D721Med (cell line): ENCODE measurements around the gene EVC.

Experiments
- DNase-seq: peaks from one replicate; pipeline ENCODE4 v3.0.0; 2011; ENCODE audit warnings: low spot score; ENCODE audit not compliant: insufficient read length
- FAIRE-seq: peaks from 2 replicates; lab custom pipeline; 2011; peaks lifted over from hg19 to GRCh38; lab: Jason Lieb, UNC
- CTCF ChIP-seq: IDR thresholded peaks from 2 replicates; pipeline ENCODE4 v1.5.1; 2012; ENCODE audit warnings: mild to moderate bottlenecking, control low read depth; ENCODE audit not compliant: insufficient read depth; ENCODE audit errors: missing control alignments

Gene EVC

GRCh38 chr4:5816101-5816500 lies 105.1 kb downstream of the EVC start:
- no peak for TF ChIP-seq CTCF
- no peak for DNase-seq
- FAIRE-seq: no peak

GRCh38 chr4:5816851-5817375 lies 105.9 kb downstream of the EVC start:
- FAIRE-seq (no peak), DNase-seq (no peak)
- no peak for TF ChIP-seq CTCF

DNA sequence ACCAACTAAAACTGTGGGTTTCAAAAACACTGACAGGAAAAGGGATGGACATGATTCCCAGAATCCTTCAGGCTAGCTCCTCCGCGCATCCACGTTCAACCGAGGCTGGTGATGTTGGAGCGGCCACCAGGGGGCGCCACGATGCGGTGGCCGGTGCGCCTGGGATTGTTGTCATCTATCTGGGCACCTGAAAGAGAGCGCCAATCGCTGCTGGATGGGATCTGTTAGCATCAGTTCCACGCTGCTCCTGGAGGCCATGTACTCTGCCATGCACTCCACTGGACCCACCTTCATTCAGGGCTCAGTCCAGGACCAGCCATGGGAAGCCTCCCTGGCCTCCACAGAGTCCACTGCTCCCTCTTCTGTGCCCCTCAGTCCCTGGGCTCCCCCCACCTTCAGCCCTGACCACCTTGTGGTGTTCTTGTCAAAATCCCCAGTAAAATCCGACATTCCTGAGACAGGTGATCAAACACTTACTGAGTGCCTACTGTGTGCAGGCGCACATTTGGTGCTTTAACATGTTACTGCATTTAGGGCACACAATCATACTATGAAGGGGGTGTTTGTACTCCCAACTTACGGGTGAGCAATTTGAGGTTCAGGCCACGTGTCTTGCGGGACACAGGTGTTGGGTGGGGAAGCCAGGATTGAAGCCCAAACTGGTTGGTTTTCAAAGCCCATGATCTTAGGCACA lies 110.8 kb downstream of the EVC start:
- FAIRE-seq (no peak), DNase-seq (no peak)
- peak; percentile 24 for TF ChIP-seq CTCF

DNA sequence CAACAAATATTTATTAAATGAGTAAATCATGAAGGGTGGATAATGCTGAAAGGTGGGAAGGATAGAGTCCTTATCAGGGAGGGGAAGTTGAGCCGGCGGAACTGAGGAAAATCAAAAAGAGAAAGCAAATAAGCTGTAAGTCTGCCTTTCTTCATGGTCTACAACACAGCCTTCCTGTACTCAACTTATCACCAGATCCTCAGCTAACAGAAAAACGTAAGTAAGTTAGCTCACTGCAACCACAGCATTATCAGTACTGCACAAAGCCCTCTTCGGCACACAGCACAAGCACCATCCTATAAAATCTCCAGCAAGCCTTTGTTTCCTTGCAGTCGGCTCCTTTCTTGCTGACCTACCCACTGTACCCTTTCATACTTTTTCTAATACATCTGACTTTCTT lies 111.6 kb downstream of the EVC start:
- FAIRE-seq (no peak), DNase-seq (no peak)
- no peak for TF ChIP-seq CTCF

DNA sequence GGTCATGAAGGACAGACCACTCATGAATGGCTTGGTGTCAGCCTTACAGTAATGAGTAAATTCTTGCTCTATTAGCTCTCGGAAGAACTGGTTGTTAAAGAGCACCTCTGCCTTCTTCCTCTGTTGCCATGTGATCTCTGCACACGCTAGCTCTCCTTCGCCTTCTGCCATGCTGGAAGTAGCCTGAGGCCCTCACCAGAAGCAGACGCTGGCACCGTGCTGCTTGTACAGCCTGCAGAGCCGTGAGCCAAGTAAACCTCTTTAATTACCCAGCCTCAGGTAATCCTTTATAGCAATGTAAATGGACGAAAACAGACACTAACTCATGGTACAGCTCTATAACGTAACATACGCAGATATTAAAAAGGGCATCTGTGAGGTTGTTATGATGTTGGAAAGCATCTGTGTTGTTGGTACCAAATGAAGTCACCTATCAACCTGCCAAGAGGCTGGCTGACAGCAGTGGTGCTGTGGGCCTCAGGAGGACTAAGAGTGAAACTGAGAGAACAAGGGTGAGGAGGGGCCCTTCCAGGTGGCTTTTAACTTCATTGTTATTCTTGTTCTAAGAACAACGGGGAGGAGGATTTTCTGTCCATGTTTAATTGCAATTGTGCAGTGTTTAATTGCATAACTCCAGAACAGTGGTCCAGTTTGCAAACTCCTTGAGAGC lies 112.7 kb downstream of the EVC start:
- TF ChIP-seq CTCF: no peak
- no peak for FAIRE-seq
- no peak for DNase-seq

DNA sequence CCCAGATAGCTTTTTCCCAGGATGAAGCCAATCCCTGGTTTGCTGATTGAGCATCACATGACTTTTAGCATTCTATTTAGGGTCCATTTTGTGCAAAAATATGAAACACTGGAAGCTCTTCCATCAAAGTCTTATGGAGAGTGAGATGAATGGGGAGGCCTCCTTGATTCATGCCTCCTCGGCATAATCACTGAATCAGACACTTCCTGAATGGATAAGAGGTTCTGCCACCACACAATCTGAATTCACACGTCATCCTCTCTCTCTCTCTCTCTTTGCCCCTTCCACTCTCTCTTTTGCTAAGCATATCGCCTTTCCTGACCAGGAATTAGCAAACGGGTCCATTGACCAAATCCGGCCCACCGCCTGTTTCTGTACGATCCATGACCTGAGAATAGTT lies 113.2 kb downstream of the EVC start:
- DNase-seq (no peak), FAIRE-seq (no peak)
- TF ChIP-seq CTCF: no peak

GRCh38 chr4:5824635-5825034 lies 113.6 kb downstream of the EVC start:
- peak; percentile 53 for DNase-seq
- TF ChIP-seq CTCF: peak; percentile 44
- no peak for FAIRE-seq
